Adrenal gland (tissue), 12 donors: ENCODE measurements around the gene LIPC. TPM values are rescaled to one million over a fixed set of nuclear protein-coding genes. Genes with fewer than 3 reads are reported as not detected.

ENCODE experiments used
- DNase-seq, 7 donors: peaks; one replicate each; pipeline ENCODE4 v3.0.0-alpha.2; 2019 to 2020
- H3K27ac ChIP-seq, 5 donors: fragments of 200-600 bp; sonication (generic) in 4 of 5; 1 replicate in 3 of 5; 2 replicates in 2 of 5; pipeline versions ENCODE4 v1.5.1 to v1.8.0; 2016 to 2020; ENCODE audit warnings: mild to moderate bottlenecking in 1 of 5
- H3K27me3 ChIP-seq: fragments of 200-600 bp; 2 replicates; pipeline ENCODE4 v1.8.0; 2021
- H3K36me3 ChIP-seq, 2 donors: fragments of 200-600 bp; replicated peaks in 1 of 2; 1 replicate in 1 of 2; 2 replicates in 1 of 2; pipeline versions ENCODE4 v1.5.1 to v1.8.0; 2018 to 2022
- H3K4me1 ChIP-seq, 2 donors: fragments of 200-600 bp; replicated peaks in 1 of 2; 1 replicate in 1 of 2; 2 replicates in 1 of 2; pipeline versions ENCODE4 v1.5.1 to v1.8.0; 2018 to 2021
- H3K4me3 ChIP-seq, 4 donors: fragments of 200-600 bp; sonication (generic) in 3 of 4; one replicate each; pipeline ENCODE4 v1.5.1; 2016 to 2018
- H3K9me3 ChIP-seq, 3 donors: fragments of 200-600 bp; sonication (generic) in 1 of 3; replicated peaks in 1 of 3; 1 replicate in 2 of 3; 2 replicates in 1 of 3; pipeline versions ENCODE4 v1.5.1 to v1.8.0; 2016 to 2021
- CTCF ChIP-seq, 6 experiments: fragments of 450-650 bp in 4 of 6; fragments of 200-600 bp in 2 of 6; sonication (generic) in 1 of 6; IDR thresholded peaks; 1 replicate in 5 of 6; 2 replicates in 1 of 6; pipeline versions ENCODE4 v1.5.1 to v1.8.0; 2016 to 2021; ENCODE audit warnings: antibody characterized with exemption in 6 of 6, mild to moderate bottlenecking in 2 of 6, moderate library complexity in 1 of 6
- POLR2A ChIP-seq, 2 donors: fragments of 450-650 bp; IDR thresholded peaks; one replicate each; pipeline ENCODE4 v1.6.1; 2017; ENCODE audit warnings: antibody characterized with exemption in 2 of 2, mild to moderate bottlenecking in 2 of 2, moderate library complexity in 1 of 2
- WGBS, 4 donors: extraction: QIAGEN DNeasy Blood & Tissue Kit in 2 of 4; methylation state at CpG; one replicate each; pipeline versions ENCODE4 v1.1.5 to v1.1.7; 2013 to 2017; 5-methylcytosine and 5-hydroxymethylcytosine counted together
- intact Hi-C, 2 donors: fragments of 100-400 bp; cut with DNase I; formaldehyde crosslinking; loops; one replicate each; pipeline versions ENCODE4 v1.14.1 to v1.15.0; 2022 to 2023
- polyA plus RNA-seq, 3 donors: library from polyadenylated mRNA; stranded (reverse); fragments of 200-250 nt in 2 of 3; fragments of 350-450 nt in 1 of 3; fragmentation: Illumina TruSeq in 1 of 3; extraction: RNeasy Lipid Tissue Mini Kit (QIAGEN cat#74804) in 1 of 3; gene quantifications; one replicate each; pipeline ENCODE4 v1.2.3, GENCODE V29; 2013 to 2014
- total RNA-seq, 9 donors: library from RNA; depleted of rRNA in 4 of 9; stranded (reverse); fragments of >200 nt in 4 of 9; fragments of 120-200 nt in 1 of 9; fragmentation: NEBNext Ultra II Directional in 1 of 9; extraction: Animal tissue kit (Norgen Biotek cat#: 25700) in 1 of 9; gene quantifications; one replicate each; pipeline versions ENCODE4 v1.1.0 to v1.2.4, GENCODE V29; 2013 to 2023
- donor health status: healthy with polysubstance abuse.
- donor health status: Bipolar disorder and iron deficiency.
- donor health status: DM: yes; HTN: yes; CAD: no.
- donor health status: DM: no; HTN: no; CAD: no.
- donor health status: DM: no; HTN: no; CAD: no.
- donor health status: DM: yes; HTN: yes; CAD: no.

LIPC gene
- total and polyA plus RNA-seq, 12 donors: 0.11 to 1.0 (median 0.24) TPM; not detected in 5

GRCh38 chr15:58495891-58496408 lies 64.2 kb downstream of the LIPC start:
- WGBS, 4 donors: 65 to 88% (median 83%) methylated on average over 3 of the region's 3 CpGs
- Histone ChIP-seq H3K27ac (no peak overlapping the region), H3K36me3 (no peaks in the 10 kb centered on the region), H3K4me1 (no peaks in the 10 kb centered on the region), H3K9me3 (no peaks in the 10 kb centered on the region), H3K27me3 (no peaks in the 10 kb centered on the region), H3K4me3 (no peak overlapping the region)
- TF ChIP-seq CTCF (IDR thresholded peaks at IDR 0.05) (no peak), POLR2A (IDR thresholded peaks at IDR 0.05) (no peak)
- no peak for DNase-seq
- intact Hi-C loops: no loop called here

- WGBS, 4 donors: 69 to 81% (median 79%) methylated on average over 8 to 9 of the region's 9 CpGs
- intact Hi-C loops: no loop called here
These were observed 65.4 kb downstream of the LIPC start for GRCh38 chr15:58497046-58497785.

GRCh38 chr15:58498821-58499580 lies 67.2 kb downstream of the LIPC start:
- no peaks in the 10 kb centered on the region for H3K9me3 ChIP-seq
- intact Hi-C loops: no loop called here
- H3K27me3 ChIP-seq: no peaks in the 10 kb centered on the region
- no peaks in the 10 kb centered on the region for H3K4me1 ChIP-seq
- H3K27ac ChIP-seq: no peak overlapping the region
- no peaks in the 10 kb centered on the region for H3K36me3 ChIP-seq
- WGBS, 4 donors: 77 to 91% (median 88%) methylated on average over 8 of the region's 8 CpGs
- no peak for TF ChIP-seq CTCF (IDR thresholded peaks at IDR 0.05)
- no peak for TF ChIP-seq POLR2A (IDR thresholded peaks at IDR 0.05)
- H3K4me3 ChIP-seq: no peak overlapping the region
- no peak for DNase-seq

More at GRCh38 chr15:58497046-58497785, 65.4 kb downstream of the LIPC start:
- Histone ChIP-seq H3K4me1 (no peaks in the 10 kb centered on the region), H3K27me3 (no peaks in the 10 kb centered on the region), H3K9me3 (no peaks in the 10 kb centered on the region), H3K36me3 (no peaks in the 10 kb centered on the region), H3K4me3 (no peak overlapping the region), H3K27ac (no peak overlapping the region)
- DNase-seq: no peak
- TF ChIP-seq POLR2A (IDR thresholded peaks at IDR 0.05) (no peak), CTCF (IDR thresholded peaks at IDR 0.05) (no peak)

- 87 to 91% (median 88%) methylated on average over 4 of the region's 4 CpGs for WGBS, 4 donors
- Histone ChIP-seq H3K9me3 (no peaks in the 10 kb centered on the region), H3K27me3 (no peaks in the 10 kb centered on the region), H3K27ac (no peak overlapping the region), H3K4me1 (no peaks in the 10 kb centered on the region), H3K36me3 (no peaks in the 10 kb centered on the region), H3K4me3 (no peak overlapping the region)
- intact Hi-C loops: no loop called here
- TF ChIP-seq CTCF (IDR thresholded peaks at IDR 0.05) (no peak), POLR2A (IDR thresholded peaks at IDR 0.05) (no peak)
- DNase-seq: no peak
These were observed 69.2 kb downstream of the LIPC start for GRCh38 chr15:58501006-58501405.
